Peyer's patch (tissue), 4 donors: ENCODE data around the gene PTPRS. TPM values are rescaled to one million over a fixed set of nuclear protein-coding genes. Genes with fewer than 3 reads are reported as not detected.
A peak's percentile ranks its signal among the peaks of the same experiment; 100 is the strongest.

Experiments
- DNase-seq, 3 donors: peaks; one replicate each; pipeline ENCODE4 v3.0.0-alpha.2; 2017 to 2019
- H3K27ac ChIP-seq, 4 donors: fragments of 200-600 bp; sonication (generic); one replicate each; pipeline ENCODE4 v1.5.1; 2016 to 2019
- H3K27me3 ChIP-seq, 2 donors: fragments of 200-600 bp; sonication (generic); one replicate each; pipeline ENCODE4 v1.5.1; 2019
- H3K36me3 ChIP-seq, 3 donors: fragments of 200-600 bp; sonication (generic); one replicate each; pipeline ENCODE4 v1.5.1; 2016 to 2019
- H3K4me1 ChIP-seq, 4 donors: fragments of 200-600 bp; sonication (generic); one replicate each; pipeline ENCODE4 v1.5.1; 2016 to 2019
- H3K4me3 ChIP-seq, 4 donors: fragments of 200-600 bp; sonication (generic); 1 replicate in 3 of 4; 2 replicates in 1 of 4; pipeline ENCODE4 v1.5.1; 2016 to 2019; ENCODE audit warnings: mild to moderate bottlenecking in 1 of 4
- H3K9me3 ChIP-seq, 4 donors: fragments of 200-600 bp; sonication (generic); one replicate each; pipeline ENCODE4 v1.5.1; 2016 to 2019; ENCODE audit warnings: mild to moderate bottlenecking in 1 of 4
- POLR2A ChIP-seq, 2 donors: fragments of 450-650 bp; IDR thresholded peaks; one replicate each; pipeline ENCODE4 v1.5.1; 2017; ENCODE audit warnings: antibody characterized with exemption in 2 of 2, mild to moderate bottlenecking in 2 of 2, moderate library complexity in 2 of 2
- total RNA-seq, 4 donors: library from RNA; depleted of rRNA; stranded (reverse); fragments of >200 nt; gene quantifications; one replicate each; pipeline ENCODE4 v1.1.0, GENCODE V29; 2016
- TF ChIP-seq, protein P1 (sequence below), 6 experiments: fragments of 450-650 bp in 4 of 6; fragments of 200-600 bp in 2 of 6; sonication (generic) in 1 of 6; IDR thresholded peaks; one replicate each; pipeline ENCODE4 v1.5.1; 2017 to 2019; ENCODE audit warnings: antibody characterized with exemption in 6 of 6, mild to moderate bottlenecking in 3 of 6, moderate library complexity in 1 of 6

PTPRS gene
- total RNA-seq, 4 donors from 2014 or later, result 14.2 to 85.8 (median 24.7) TPM

DNA sequence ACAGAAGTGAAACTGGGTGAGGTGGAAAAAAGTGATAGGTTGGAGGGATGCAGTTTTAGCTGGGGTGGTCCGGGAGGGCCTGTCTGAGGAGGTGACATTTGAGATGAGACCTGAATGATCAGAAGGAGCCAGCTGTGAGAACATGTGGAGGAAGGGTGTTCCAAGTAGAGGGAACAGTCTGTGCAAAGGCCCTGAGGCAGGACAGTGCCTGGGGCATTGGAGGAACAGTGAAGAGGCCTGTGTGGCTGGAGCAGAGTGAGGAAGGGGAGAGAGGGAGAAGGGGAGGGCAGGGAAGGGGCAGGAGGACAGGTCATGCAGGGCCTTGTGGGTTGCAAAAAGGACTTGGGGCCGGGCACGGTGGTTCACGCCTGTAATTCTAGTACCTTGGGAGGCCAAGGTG is 36.3 kb upstream of the PTPRS start:
- no peak overlapping the region for H3K27ac ChIP-seq
- no peak for DNase-seq
- no peaks in the 10 kb centered on the region for H3K36me3 ChIP-seq
- no peak overlapping the region for H3K4me3 ChIP-seq
- no peaks in the 10 kb centered on the region for H3K4me1 ChIP-seq
- H3K27me3 ChIP-seq, result no peaks in the 10 kb centered on the region
- no peak for TF ChIP-seq POLR2A (IDR thresholded peaks at IDR 0.05)
- TF ChIP-seq, protein P1, sequence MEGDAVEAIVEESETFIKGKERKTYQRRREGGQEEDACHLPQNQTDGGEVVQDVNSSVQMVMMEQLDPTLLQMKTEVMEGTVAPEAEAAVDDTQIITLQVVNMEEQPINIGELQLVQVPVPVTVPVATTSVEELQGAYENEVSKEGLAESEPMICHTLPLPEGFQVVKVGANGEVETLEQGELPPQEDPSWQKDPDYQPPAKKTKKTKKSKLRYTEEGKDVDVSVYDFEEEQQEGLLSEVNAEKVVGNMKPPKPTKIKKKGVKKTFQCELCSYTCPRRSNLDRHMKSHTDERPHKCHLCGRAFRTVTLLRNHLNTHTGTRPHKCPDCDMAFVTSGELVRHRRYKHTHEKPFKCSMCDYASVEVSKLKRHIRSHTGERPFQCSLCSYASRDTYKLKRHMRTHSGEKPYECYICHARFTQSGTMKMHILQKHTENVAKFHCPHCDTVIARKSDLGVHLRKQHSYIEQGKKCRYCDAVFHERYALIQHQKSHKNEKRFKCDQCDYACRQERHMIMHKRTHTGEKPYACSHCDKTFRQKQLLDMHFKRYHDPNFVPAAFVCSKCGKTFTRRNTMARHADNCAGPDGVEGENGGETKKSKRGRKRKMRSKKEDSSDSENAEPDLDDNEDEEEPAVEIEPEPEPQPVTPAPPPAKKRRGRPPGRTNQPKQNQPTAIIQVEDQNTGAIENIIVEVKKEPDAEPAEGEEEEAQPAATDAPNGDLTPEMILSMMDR (IDR thresholded peaks at IDR 0.05), result no peak
- H3K9me3 ChIP-seq, result peaks cover 0 to 8% (median 3%) of the 10 kb centered on the region in 4 donors

DNA sequence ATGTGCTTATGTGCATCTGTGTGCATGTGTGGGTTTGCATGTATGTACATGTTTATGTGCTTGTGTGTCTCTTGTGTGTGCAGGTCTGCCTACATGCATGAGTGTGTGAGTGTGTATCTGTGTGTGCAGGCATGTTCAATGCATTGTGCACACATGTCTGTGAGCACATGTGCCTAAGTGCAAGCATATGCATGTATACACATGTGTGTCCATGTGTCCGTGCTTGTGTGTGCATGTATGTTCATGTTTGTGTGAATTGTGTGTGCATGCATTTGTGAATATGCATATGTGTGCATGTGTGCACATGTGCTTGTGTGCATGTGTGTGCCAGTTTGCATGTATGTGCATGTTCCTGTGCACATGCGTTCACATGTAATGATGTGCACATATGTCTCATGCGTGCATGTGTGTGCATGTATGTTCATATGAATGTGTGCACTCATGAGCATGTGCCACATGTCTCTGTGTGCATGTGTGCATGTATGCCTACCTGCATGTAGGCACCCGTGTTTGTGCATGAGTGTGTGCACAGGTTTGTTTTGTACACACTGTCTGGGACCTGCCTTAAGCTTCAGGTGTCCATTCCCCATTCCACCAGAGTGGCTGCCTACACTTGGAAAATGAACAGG is 32.1 kb upstream of the PTPRS start:
- H3K27ac ChIP-seq, result no peak overlapping the region
- H3K27me3 ChIP-seq, result no peaks in the 10 kb centered on the region
- H3K9me3 ChIP-seq, result no peaks in the 10 kb centered on the region
- no peak for TF ChIP-seq POLR2A (IDR thresholded peaks at IDR 0.05)
- TF ChIP-seq, protein P1 (IDR thresholded peaks at IDR 0.05), result no peak
- DNase-seq, result no peak
- no peak overlapping the region for H3K4me3 ChIP-seq
- no peaks in the 10 kb centered on the region for H3K4me1 ChIP-seq
- H3K36me3 ChIP-seq, result no peaks in the 10 kb centered on the region

DNA sequence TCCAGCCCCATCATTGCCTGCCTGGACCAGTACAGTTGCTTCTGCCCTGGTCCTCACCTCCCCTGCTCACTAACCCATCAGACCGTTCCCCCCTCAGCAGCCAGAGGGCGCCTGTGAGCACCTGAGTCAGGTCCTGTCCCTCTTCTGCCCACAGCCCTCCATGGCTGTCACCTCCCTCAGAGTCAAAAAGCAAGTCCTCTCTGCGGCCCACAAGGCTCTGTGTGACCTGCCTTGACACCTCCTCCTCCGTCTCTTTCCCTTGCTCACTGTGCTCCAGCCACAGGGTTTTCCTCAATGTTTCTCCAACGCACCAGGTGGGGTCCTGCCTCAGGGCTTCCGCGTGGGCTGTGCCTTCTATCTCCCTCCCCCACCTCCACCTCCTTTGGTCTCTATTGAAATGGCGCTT is 29.4 kb upstream of the PTPRS start:
- no peak overlapping the region for H3K4me3 ChIP-seq
- H3K4me1 ChIP-seq, result no peaks in the 10 kb centered on the region
- no peaks in the 10 kb centered on the region for H3K9me3 ChIP-seq
- peak in 2 of 3 donors; percentile 61 to 65 for DNase-seq
- TF ChIP-seq, protein P1 (IDR thresholded peaks at IDR 0.05), result peak in 4 of 6 experiments; percentile 25 to 44 (median 35)
- no peak for TF ChIP-seq POLR2A (IDR thresholded peaks at IDR 0.05)
- no peaks in the 10 kb centered on the region for H3K36me3 ChIP-seq
- no peaks in the 10 kb centered on the region for H3K27me3 ChIP-seq
- no peak overlapping the region for H3K27ac ChIP-seq

DNA sequence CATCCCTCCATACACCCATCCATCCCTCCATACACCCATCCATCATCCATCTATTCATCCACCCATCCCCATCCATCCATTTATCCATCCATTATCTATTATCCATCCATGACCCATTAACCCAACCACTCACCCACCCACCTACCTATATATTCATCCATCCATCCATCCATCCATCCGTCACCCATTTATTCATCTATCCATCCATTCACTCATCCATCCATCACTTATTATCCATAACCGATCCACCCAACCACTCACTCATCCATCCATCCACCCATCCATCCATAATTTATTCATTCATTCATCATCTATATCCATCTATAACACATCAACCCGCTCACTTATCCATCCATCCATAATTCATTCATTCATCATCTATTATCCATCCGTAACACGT is 28.7 kb upstream of the PTPRS start:
- H3K9me3 ChIP-seq, result no peaks in the 10 kb centered on the region
- no peak overlapping the region for H3K27ac ChIP-seq
- no peaks in the 10 kb centered on the region for H3K36me3 ChIP-seq
- no peak for TF ChIP-seq POLR2A (IDR thresholded peaks at IDR 0.05)
- TF ChIP-seq, protein P1 (IDR thresholded peaks at IDR 0.05), result no peak
- H3K27me3 ChIP-seq, result no peaks in the 10 kb centered on the region
- DNase-seq, result no peak
- H3K4me3 ChIP-seq, result no peak overlapping the region
- no peaks in the 10 kb centered on the region for H3K4me1 ChIP-seq

DNA sequence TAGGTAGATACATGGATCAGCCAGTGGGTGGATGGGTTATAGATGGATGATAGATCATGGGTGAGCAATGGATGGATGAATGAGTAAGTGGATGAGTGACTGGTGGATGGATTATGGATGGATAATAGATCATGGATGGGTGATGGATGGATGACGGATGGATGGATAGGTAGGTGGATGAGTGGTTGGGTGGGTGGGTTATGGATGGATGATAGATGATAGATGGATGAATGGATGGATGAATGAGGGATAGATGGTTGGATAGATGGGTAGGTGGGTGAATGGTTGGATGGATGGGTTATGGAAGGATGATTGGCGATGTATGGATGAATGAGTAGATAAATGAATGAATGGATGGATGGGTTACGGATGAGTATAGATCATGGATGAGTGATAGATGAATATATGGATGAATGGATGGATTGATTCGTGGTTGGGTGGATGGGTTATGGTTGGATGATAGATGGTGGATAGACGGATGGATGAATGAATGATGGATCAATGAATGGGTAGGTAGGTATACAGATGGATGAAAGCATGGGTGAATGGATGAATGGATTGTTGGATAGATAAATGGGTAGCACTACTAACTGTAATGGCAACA is 27.0 kb upstream of the PTPRS start:
- no peaks in the 10 kb centered on the region for H3K36me3 ChIP-seq
- TF ChIP-seq, protein P1 (IDR thresholded peaks at IDR 0.05), result no peak
- no peak for TF ChIP-seq POLR2A (IDR thresholded peaks at IDR 0.05)
- H3K27me3 ChIP-seq, result no peaks in the 10 kb centered on the region
- H3K27ac ChIP-seq, result no peak overlapping the region
- H3K9me3 ChIP-seq, result no peaks in the 10 kb centered on the region
- no peak for DNase-seq
- H3K4me3 ChIP-seq, result no peak overlapping the region
- H3K4me1 ChIP-seq, result no peaks in the 10 kb centered on the region
